Stimulated activated CD8-positive, alpha-beta memory T cell treated with anti-CD3 and anti-CD28 coated beads, Interleukin-15, amount 100 ng/mL, for 48 hours (primary cell): ENCODE measurements around the gene KLHL10.
"Not testable (repeated sequence)": the region's sequence is repeated elsewhere in the genome, so short reads cannot be mapped to it uniquely, and the experiment has no call there.

Experiments used
- DNase-seq, 2 donors: peaks; one replicate each; pipeline ENCODE4 v3.0.0-alpha.2; 2020; ENCODE audit warnings: low read depth in 2 of 2

The KLHL10 gene

GRCh38 chr17:41813152-41813680 lies 24.4 kb upstream of the KLHL10 start:
- no peak for DNase-seq

GRCh38 chr17:41813699-41814124 lies 23.9 kb upstream of the KLHL10 start:
- DNase-seq = no peak

- no peak for DNase-seq
Measured at GRCh38 chr17:41814195-41814594, 23.4 kb upstream of the KLHL10 start.

DNA sequence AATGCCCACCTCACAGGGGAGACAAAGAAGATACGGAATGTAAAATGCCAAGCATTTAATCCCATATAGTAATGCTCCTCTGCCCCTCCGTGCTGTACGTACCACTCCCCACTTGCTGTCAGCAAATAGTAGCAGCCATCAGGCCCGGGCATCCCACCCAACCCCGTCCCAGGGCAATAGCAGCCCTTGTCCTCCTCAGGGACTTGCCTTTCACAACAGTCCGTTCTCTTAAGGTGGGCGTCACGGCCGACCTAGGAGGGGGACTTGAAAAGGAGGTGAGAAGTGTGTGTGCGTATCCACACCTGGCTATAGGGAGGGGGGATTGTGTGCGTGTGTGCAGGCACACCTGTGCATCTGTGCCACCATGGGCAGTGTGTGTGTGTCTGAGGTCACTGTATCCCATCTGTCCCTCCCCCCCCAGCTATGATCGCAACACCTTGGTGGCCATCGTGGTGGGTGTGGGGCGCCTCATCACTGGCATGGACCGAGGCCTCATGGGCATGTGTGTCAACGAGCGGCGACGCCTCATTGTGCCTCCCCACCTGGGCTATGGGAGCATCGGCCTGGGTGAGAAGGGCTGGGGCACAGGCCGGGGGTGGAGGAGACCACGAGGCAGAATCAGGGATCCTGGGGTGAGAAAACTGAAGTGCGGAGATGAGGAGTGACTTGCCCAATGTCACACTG lies 20.8 kb upstream of the KLHL10 start:
- DNase-seq = no peak

DNA sequence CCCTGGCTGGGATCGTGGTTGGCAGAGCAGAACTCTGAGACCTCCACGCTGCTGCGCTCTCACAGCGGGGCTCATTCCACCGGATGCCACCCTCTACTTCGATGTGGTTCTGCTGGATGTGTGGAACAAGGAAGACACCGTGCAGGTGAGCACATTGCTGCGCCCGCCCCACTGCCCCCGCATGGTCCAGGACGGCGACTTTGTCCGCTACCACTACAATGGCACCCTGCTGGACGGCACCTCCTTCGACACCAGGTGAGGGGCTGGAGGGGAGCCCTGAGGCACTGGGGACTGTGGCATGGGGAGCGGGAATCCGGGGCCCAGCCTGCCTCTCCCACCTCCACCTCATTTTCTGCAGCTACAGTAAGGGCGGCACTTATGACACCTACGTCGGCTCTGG lies 19.6 kb upstream of the KLHL10 start:
- no peak for DNase-seq

GRCh38 chr17:41821776-41822175 lies 15.8 kb upstream of the KLHL10 start:
- no peak for DNase-seq

DNA sequence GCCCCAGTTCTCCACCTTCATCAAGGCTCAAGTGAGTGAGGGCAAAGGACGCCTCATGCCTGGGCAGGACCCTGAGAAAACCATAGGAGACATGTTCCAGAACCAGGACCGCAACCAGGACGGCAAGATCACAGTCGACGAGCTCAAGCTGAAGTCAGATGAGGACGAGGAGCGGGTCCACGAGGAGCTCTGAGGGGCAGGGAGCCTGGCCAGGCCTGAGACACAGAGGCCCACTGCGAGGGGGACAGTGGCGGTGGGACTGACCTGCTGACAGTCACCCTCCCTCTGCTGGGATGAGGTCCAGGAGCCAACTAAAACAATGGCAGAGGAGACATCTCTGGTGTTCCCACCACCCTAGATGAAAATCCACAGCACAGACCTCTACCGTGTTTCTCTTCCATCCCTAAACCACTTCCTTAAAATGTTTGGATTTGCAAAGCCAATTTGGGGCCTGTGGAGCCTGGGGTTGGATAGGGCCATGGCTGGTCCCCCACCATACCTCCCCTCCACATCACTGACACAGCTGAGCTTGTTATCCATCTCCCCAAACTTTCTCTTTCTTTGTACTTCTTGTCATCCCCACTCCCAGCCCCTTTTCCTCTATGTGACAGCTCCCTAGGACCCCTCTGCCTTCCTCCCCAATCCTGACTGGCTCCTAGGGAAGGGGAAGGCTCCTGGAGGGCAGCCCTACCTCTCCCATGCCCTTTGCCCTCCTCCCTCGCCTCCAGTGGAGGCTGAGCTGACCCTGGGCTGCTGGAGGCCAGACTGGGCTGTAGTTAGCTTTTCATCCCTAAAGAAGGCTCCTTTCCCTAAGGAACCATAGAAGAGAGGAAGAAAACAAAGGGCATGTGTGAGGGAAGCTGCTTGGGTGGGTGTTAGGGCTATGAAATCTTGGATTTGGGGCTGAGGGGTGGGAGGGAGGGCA lies 15.1 kb upstream of the KLHL10 start:
- DNase-seq = no peak

GRCh38 chr17:41823141-41823524 lies 14.5 kb upstream of the KLHL10 start:
- no peak for DNase-seq

DNA sequence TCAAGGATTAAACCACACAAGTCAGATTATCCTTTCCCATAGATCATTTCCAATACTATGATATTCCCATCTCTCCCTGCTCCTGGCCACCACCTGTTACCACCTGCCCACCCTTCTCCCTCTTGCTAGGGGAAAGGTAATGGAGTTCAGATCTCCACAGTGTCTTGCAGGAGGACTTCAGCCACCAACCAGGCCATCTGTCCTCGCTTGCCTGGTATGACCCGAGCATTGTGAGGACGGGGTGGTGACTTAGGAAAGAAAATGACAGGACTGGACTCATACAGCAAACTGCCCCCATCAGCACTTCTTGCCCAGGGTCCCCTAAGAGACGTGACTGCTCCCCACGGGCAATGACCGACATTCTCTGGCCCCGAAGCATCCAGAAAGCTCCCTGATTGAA lies 14.0 kb upstream of the KLHL10 start:
- DNase-seq = no peak

- DNase-seq = no peak
Measured at GRCh38 chr17:41824086-41824485, 13.5 kb upstream of the KLHL10 start.

DNA sequence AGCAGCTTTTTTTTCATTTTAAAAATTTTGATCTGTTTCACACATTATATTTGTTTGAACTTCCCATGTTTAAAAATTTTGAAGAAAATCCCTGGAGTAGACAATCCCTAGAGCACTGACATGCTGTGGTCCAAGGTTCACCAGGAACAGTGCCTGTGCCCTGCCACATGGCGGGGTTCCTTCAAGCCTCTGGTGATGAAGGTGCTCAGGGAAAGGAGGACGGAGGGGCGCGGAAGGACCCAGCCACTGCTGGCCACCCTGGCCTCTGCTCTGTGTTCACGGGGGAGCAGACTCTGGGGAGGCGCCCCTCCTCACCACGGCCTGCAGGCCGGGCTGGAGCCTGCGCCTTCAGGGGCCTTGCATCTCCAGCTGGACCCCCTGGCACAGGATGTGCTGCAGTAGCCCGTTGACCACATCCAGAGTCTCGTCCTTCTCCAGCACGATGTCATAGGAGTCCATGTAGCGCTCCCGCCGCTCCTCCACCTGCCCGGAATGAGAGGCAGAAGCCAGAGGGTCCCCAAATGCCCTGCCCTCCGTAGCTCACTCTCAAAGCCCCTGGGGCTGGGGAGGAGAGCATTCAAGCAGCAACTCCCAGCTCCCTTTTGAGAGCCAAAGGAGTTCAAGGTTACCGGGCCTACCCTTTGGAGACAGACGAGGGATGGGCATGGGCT lies 12.3 kb upstream of the KLHL10 start:
- DNase-seq = no peak

GRCh38 chr17:41829961-41830360 lies 7.7 kb upstream of the KLHL10 start:
- not testable (repeated sequence) for DNase-seq

- DNase-seq = no peak
Measured at GRCh38 chr17:41835214-41835799, 2.3 kb upstream of the KLHL10 start.

DNA sequence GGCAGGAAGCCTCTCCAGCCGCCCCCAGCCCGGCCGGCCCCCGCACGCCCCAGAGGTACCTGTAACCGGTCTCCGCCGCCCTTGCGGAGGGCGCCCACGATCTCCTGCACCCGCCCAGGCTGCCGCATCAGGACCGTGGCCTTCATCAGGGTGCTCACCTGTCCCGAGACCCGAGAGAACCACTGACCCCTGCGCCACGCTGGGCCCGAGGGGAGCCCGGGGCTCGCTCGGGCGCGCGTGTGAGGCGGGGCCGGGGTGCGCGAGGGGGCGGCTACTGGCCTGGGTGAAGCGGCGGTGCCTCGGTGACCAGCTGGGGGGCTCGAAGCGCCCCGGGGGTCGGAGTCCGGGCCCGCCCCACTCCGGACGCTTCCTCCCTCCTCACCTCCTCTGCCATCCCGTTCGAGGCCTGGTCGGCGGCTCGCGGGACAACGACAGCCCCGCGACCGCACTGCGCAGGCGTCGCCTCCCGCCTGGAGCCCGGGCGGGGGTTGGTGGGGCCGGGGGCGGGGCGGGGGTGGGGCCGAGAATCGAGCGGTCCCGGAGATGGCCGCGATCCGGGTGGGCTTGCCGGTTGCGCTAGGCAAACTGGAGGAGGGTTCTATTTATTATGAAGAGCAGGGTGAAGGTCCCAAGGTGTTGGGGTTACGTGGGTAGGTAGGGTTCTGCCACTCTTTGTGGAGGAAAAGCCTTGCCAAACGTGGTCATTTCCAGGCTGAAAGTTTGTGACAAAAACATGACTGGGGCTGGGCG lies 1.6 kb upstream of the KLHL10 start, which contains the start of gene NT5C3B:
TSS of gene NT5C3B (minus strand) at position 433 of the 750 bp plus-strand sequence. CDS start at position 394, 39 bp downstream.
- DNase-seq = peak in 1 of 2 donors; percentile 49

GRCh38 chr17:41836550-41837196 lies 952 bp upstream of the KLHL10 start:
- DNase-seq = no peak

- DNase-seq = not testable (repeated sequence)
Measured at GRCh38 chr17:41839448-41839847, 1.8 kb downstream of the KLHL10 start.

GRCh38 chr17:41840781-41841180 lies 3.2 kb downstream of the KLHL10 start:
- not testable (repeated sequence) for DNase-seq

DNA sequence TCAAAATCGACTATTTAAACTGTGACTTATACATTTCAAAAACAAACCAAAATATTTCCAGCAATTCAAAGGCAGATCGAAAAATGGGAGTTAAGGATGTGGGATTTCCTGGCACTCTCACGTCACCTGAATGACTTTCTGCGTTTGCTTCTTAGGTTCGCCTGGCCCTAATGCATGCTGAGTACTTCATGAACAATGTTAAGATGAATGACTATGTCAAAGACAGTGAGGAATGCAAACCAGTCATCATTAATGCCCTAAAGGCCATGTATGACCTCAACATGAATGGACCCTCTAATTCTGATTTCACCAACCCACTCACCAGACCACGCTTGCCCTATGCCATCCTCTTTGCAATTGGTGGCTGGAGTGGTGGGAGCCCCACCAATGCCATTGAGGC lies 7.3 kb downstream of the KLHL10 start:
- no peak for DNase-seq

DNA sequence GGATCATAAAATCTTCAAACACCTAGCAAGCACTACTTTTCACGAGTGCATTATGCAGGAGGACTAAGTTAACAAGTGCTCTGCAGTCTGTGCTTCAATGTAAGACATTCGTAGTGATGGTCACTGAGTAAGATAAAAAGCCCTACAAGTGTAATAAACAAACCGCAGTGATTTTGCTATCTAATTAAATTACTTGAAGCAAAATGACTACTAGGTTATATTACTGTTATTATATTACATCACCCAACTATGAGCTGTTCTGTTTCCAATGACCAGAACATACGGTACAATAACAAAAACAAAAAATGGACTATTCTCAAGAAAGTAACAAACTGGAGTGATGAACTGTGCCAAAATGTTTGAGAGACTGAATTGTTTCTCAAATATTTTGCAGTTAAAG lies 11.2 kb downstream of the KLHL10 start:
- DNase-seq = no peak

DNA sequence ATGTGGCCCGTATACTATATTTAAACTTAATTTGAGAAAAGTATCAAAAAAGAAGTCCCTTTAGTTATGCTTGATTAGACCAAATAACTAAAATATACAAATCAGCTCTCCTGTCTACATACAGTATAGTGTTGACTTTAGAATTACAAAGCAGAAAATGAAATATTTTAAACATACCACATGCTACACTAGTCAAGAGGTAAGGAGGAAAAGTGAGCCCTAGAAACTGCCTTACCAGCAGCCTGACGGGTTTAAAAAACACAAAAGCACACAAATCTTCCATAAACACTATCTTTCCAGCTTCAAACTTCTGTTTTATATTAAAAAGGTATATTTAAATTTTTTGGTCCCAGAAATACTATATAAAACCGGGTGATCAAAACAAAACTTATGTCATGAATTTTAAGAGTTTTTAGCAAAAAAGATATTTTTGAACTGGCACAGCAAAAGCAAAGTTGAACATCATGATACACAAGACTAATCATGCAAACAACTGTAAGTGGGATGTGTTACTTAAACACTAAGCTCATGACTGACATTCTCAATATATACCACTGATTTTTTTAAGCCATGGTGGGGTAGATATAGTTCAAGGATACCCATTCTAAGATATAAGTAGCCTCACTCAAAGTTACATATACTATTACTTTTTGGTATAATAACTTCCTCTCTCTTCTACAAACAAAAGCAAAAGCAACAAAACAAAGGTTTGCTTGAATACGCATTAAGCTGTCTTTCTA lies 11.8 kb downstream of the KLHL10 start:
- DNase-seq = no peak
